ENCODE results near the gene TRIOBP. TPM values are rescaled to one million over a fixed set of nuclear protein-coding genes. Genes with fewer than 3 reads are reported as not detected.
"Not testable (repeated sequence)": the region's sequence is repeated elsewhere in the genome, so short reads cannot be mapped to it uniquely, and the experiment has no call there.

TRIOBP gene
- total RNA-seq, 1 donor from 2014 or later, result 37.2 TPM

DNA sequence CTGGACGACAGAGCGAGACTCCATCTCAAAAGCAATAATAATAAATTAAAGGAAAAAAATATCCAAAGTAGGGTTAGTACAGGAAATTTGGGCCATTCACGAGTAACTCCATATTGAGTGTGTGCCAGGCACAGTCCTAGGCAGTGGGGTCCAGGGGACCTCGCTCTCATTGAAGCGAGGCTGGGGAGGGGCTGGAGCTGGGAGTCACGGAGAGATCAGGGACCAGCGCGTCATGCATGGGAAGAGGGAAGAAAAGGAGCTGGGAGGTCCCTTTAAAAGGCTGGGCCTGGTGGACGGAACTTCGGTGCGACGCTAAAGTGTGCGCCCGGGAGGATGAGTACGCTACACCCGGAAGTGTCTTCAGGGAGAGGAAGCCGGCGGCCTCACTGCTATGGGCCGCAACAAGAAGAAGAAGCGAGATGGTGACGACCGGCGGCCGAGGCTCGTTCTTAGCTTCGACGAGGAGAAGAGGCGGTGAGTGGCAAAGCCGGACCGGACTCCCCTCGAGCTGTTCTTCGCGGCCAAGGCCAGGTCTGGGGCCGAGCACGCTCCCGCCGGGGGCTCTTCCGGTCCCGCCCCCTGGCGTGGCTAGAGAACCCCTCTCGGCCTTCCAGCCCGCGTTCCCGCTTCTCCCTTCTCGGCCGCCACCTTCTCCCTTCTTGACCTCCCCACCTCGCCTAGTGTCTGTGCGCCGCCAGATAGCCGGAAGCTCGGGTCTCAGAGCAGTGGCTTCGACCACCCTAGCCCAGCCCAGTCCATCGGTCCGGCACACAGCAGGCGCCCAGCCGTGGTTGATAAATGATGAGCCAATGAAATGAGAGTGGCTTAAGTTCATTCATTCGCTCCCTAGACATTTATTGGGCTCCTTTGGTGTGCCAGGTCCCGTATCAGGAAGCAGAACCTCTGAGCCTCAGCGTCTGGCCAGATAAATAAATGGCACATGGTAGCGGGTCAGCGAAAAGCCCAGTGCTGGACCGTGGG, 10.6 kb upstream of the TRIOBP start, which contains the start of gene NOL12:
TSS of gene NOL12 (plus strand) at position 342 of the 981 bp plus-strand sequence. CDS start at position 392, 50 bp downstream.
- H3K4me3 Mint-ChIP-seq (ENCODE audit: low read depth), result peak within 1 kb of the TSS; percentile 95
- intact Hi-C loops (cut with micrococcal nuclease), result no loop called here
- peak within 1 kb of the TSS; percentile 94 for H3K27ac Mint-ChIP-seq

DNA sequence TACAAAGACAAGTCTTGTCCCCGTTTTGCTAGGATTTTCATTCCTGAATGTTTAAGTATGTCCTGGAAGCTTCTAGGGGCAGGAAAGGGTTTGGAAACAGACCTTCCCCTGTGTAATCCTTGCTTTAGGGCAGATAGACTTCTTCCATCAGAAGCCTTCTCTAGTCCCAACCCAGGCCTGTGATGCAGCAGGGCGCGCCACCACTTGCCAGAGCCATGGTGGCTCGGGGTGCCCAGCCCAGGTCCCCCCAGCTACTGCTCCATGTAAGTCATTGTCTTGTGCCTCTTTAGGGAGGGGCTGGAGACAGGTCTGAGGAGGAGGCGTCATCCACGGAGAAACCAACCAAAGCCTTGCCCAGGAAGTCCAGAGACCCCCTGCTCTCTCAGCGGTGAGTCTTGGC, 6.4 kb upstream of the TRIOBP start:
- H3K9me3 Mint-ChIP-seq, result no peaks in the 10 kb centered on the region
- no peak overlapping the region for H3K4me3 Mint-ChIP-seq (ENCODE audit: low read depth)
- peaks cover 51% of the 10 kb centered on the region for H3K36me3 Mint-ChIP-seq (ENCODE audit: low read depth)
- intact Hi-C loops (cut with micrococcal nuclease), result no loop called here
- H3K27me3 Mint-ChIP-seq (ENCODE audit: low read depth), result no peaks in the 10 kb centered on the region
- DNase-seq (ENCODE audit: low spot score), result no peak
- H3K4me1 Mint-ChIP-seq (ENCODE audit: low read depth), result peaks cover 12% of the 10 kb centered on the region
- no peak overlapping the region for H3K27ac Mint-ChIP-seq

More for the DNA sequence above, 10.6 kb upstream of the TRIOBP start, which contains the start of gene NOL12:
- Mint-ChIP-seq H3K4me1 (ENCODE audit: low read depth) (peaks cover 16% of the 10 kb centered on the region), H3K36me3 (ENCODE audit: low read depth) (peaks cover 34% of the 10 kb centered on the region), H3K27me3 (ENCODE audit: low read depth) (no peaks in the 10 kb centered on the region), H3K9me3 (no peaks in the 10 kb centered on the region)
- DNase-seq (ENCODE audit: low spot score), result peak; percentile 77

DNA sequence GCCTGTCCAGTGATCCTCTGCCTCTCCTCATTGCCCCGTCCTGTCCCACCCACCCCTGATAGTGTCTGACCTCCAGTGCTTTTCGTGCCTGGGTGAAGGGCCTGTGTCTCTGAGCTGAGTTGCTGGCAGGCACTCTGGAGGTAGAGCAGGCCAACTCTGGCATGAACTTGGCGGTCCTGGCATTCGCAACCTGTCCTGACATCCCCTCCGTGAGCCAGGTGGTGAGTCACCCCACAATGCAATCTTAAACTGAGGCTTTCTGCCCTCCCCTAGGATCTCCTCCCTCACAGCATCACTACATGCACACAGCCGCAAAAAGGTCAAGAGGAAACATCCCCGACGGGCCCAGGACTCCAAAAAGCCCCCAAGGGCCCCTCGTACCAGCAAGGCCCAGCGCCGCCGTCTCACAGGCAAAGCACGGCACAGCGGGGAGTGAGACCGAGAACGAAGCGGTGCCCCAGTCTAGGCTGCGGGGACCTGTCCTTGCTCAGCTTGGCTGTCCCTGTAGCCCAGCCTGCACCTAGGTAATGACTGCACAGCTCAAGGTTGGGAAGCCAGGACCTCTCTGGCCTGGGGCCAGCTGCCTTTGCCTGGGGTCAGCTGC, 5.8 kb upstream of the TRIOBP start:
- Mint-ChIP-seq H3K27ac (no peak overlapping the region), H3K9me3 (no peaks in the 10 kb centered on the region), H3K36me3 (ENCODE audit: low read depth) (peaks cover 57% of the 10 kb centered on the region), H3K4me3 (ENCODE audit: low read depth) (no peak overlapping the region), H3K27me3 (ENCODE audit: low read depth) (no peaks in the 10 kb centered on the region), H3K4me1 (ENCODE audit: low read depth) (peaks cover 12% of the 10 kb centered on the region)
- intact Hi-C loops (cut with micrococcal nuclease), result no loop called here
- DNase-seq (ENCODE audit: low spot score), result no peak

DNA sequence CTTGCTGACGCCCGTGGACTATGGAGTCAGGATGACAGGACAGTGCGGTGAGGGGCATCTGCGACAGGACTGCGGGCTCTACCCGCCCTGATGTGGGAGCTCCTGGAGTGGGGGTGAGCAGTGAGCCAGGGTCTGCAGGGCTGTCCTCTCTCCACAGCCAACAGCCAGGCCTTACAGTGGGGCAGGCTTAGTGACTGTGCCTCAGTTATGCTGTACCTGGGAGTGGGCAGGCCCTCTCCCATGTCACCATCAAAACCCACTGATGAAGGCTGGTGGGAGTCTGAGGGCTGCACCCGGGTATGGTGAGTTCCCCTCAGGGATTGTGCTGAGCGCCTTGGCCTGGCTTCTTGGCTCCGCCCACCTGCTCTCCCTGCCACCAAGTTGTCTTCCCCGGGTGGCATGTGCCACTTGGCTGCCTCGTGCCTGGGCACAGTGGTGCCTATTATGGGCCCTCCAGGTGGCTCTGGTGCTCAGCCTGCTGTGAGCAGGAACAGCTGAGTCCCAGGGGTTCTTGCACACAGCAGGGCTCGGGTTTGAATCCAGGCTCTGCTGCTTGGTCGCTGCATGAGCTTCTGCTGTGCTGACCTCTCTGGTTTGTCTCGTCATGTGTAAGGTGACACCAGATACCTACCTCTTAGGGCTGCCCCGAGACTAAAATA, 4.1 kb upstream of the TRIOBP start:
- DNase-seq (ENCODE audit: low spot score), result no peak
- peaks cover 14% of the 10 kb centered on the region for H3K4me1 Mint-ChIP-seq (ENCODE audit: low read depth)
- H3K27me3 Mint-ChIP-seq (ENCODE audit: low read depth), result no peaks in the 10 kb centered on the region
- no peak overlapping the region for H3K27ac Mint-ChIP-seq
- no peak overlapping the region for H3K4me3 Mint-ChIP-seq (ENCODE audit: low read depth)
- H3K9me3 Mint-ChIP-seq, result no peaks in the 10 kb centered on the region
- peaks cover 52% of the 10 kb centered on the region for H3K36me3 Mint-ChIP-seq (ENCODE audit: low read depth)
- intact Hi-C loops (cut with micrococcal nuclease), result no loop called here

DNA sequence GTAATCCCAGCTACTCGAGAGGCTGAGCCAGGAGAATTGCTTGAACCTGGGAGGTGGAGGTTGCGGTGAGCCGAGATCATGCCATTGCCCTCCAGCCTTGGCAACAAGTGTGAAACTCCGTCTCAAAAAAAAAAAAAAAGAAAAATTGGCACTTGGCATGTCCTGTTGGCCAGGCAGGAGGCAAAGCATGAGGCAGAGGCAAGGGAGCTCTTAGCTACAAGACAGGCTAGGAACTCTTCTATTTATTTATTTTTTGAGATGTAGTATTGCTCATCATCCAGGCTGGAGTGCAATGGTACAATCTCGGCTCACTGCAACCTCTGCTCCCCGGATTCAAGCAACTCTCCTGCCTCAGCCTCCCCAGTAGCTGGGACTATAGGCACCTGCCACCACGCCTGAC, 2.7 kb upstream of the TRIOBP start:
- Mint-ChIP-seq H3K36me3 (ENCODE audit: low read depth) (peaks cover 41% of the 10 kb centered on the region), H3K4me1 (ENCODE audit: low read depth) (peaks cover 11% of the 10 kb centered on the region)
- H3K4me3 Mint-ChIP-seq (ENCODE audit: low read depth); intact Hi-C loops (cut with micrococcal nuclease); H3K9me3 Mint-ChIP-seq; H3K27me3 Mint-ChIP-seq (ENCODE audit: low read depth); DNase-seq (ENCODE audit: low spot score); H3K27ac Mint-ChIP-seq: not testable (repeated sequence)

DNA sequence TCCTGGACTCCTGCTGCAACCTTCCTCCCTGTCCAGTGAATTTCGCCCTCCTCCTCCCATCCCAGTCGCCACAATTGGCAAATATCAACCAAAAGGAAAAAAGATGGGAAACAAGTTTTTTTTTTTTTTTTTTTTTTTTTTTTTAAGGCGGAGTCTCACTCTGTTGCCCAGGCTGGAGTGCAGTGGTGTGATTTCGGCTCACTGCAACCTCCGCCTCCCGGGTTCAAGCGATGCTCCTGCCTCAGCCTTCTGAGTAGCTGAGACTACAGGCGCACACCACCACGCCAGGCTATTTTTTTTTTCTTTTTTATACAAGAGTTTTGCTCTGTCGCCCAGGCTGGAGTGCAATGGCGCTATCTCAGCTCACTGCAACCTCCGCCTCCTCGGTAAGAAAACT, 590 bp upstream of the TRIOBP start:
- intact Hi-C loops (cut with micrococcal nuclease), result loop anchor here (5.0 kb wide), 1 partner anchor 51 kb away; no protein-coding TSS in a partner anchor
- H3K9me3 Mint-ChIP-seq; DNase-seq (ENCODE audit: low spot score); H3K27ac Mint-ChIP-seq; H3K27me3 Mint-ChIP-seq (ENCODE audit: low read depth): not testable (repeated sequence)
- Mint-ChIP-seq H3K36me3 (ENCODE audit: low read depth) (peaks cover 24% of the 10 kb centered on the region), H3K4me3 (ENCODE audit: low read depth) (peak overlapping the region; percentile 81), H3K4me1 (ENCODE audit: low read depth) (peaks cover 11% of the 10 kb centered on the region)

DNA sequence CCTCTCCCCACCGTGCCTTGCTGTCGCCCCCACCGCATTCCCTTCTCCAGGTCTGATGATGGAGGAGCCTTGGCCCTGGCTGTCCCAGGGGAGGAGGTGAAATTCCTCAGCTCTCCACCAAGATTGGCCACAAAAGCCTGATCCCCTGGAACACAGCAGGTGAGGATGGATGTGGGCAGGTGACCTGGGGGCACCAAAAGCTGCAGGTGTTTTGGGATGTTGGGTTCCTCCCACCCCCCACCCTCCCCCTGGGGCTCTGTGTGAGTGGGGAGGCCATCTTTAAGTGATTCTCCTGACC, 639 bp downstream of the TRIOBP start:
- Mint-ChIP-seq H3K4me1 (ENCODE audit: low read depth) (peaks cover 11% of the 10 kb centered on the region), H3K27me3 (ENCODE audit: low read depth) (no peaks in the 10 kb centered on the region), H3K9me3 (no peaks in the 10 kb centered on the region), H3K4me3 (ENCODE audit: low read depth) (no peak overlapping the region), H3K27ac (no peak overlapping the region), H3K36me3 (ENCODE audit: low read depth) (peaks cover 19% of the 10 kb centered on the region)
- no peak for DNase-seq (ENCODE audit: low spot score)
- intact Hi-C loops (cut with micrococcal nuclease), result loop anchor here (5.0 kb wide), 1 partner anchor 50 kb away; no protein-coding TSS in a partner anchor

DNA sequence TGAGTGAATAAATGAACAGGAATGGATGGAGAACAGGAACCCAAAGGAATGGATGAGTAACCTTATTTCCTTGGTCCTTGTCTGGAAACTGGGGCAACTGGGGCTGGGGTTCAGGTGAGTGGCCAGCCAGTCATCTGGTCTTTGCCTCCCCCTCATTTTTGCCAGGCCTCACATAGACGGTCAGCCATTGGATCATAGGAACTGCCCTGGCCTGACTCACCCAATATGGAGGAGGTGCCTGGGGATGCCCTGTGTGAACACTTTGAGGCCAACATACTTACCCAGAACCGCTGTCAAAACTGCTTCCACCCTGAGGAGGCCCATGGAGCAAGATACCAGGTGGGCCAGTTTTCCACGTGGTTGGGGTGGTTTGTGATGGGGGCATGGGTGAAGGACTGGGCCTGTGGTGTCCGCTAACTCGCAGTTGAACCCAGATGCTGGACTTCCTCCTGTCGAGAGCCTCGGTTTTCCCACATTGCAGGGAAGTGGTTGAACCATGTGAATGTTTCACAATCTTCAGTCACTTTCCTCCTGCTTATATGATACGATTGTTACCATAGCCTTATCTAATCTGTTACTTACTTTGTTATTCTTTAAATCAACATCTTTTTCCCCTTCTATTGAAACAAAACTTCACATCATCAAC, 4.4 kb downstream of the TRIOBP start:
- peaks cover 6% of the 10 kb centered on the region for H3K36me3 Mint-ChIP-seq (ENCODE audit: low read depth)
- no peaks in the 10 kb centered on the region for H3K27me3 Mint-ChIP-seq (ENCODE audit: low read depth)
- peaks cover 7% of the 10 kb centered on the region for H3K4me1 Mint-ChIP-seq (ENCODE audit: low read depth)
- no peaks in the 10 kb centered on the region for H3K9me3 Mint-ChIP-seq
- H3K27ac Mint-ChIP-seq, result no peak overlapping the region
- no peak overlapping the region for H3K4me3 Mint-ChIP-seq (ENCODE audit: low read depth)
- intact Hi-C loops (cut with micrococcal nuclease), result no loop called here
- no peak for DNase-seq (ENCODE audit: low spot score)

DNA sequence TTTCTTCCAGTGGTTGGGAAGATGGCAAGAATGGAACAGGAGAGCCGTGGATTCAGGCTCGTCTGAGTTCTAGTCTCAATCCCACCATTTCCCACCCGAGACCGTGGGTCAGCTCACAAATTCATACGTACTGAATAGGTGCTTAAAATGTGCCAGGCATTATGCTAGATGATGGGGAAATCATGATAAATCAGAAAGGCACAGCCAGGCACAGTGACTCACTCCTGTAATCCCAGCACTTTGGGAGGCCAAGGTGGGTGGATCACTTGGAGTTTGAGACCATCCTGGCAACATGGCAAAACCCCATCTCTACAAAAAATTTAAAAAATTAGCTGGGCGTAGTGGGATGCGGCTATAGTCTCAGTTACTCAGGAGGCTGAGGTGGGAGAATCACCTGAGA, 7.1 kb downstream of the TRIOBP start:
- DNase-seq (ENCODE audit: low spot score), result no peak
- Mint-ChIP-seq H3K4me1 (ENCODE audit: low read depth) (no peaks in the 10 kb centered on the region), H3K36me3 (ENCODE audit: low read depth) (peaks cover 6% of the 10 kb centered on the region), H3K9me3 (no peaks in the 10 kb centered on the region), H3K27me3 (ENCODE audit: low read depth) (no peaks in the 10 kb centered on the region), H3K27ac (no peak overlapping the region), H3K4me3 (ENCODE audit: low read depth) (no peak overlapping the region)
- intact Hi-C loops (cut with micrococcal nuclease), result no loop called here

DNA sequence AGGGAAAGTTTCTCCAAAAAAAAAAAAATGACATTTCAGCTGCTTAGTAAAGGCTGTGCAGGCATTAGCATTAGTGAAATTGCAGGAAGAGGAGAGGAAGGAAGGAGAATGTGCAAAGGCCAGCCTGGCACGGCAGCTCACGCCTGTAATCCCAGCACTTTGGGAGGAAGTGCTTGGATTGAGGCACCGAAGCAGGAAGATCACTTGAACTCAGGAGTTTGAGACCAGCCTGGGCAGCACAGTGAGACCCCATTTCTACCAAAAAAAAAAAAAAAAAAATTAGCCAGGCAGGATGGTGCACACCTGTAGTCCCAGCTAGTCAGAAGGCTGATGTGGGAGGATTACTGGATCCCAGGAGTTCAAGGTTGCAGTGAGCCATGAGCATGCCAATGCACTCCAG, 7.8 kb downstream of the TRIOBP start:
- Mint-ChIP-seq H3K36me3 (ENCODE audit: low read depth) (peaks cover 6% of the 10 kb centered on the region), H3K4me1 (ENCODE audit: low read depth) (no peaks in the 10 kb centered on the region), H3K4me3 (ENCODE audit: low read depth) (no peak overlapping the region), H3K27ac (no peak overlapping the region), H3K9me3 (no peaks in the 10 kb centered on the region), H3K27me3 (ENCODE audit: low read depth) (no peaks in the 10 kb centered on the region)
- no peak for DNase-seq (ENCODE audit: low spot score)
- intact Hi-C loops (cut with micrococcal nuclease), result no loop called here

DNA sequence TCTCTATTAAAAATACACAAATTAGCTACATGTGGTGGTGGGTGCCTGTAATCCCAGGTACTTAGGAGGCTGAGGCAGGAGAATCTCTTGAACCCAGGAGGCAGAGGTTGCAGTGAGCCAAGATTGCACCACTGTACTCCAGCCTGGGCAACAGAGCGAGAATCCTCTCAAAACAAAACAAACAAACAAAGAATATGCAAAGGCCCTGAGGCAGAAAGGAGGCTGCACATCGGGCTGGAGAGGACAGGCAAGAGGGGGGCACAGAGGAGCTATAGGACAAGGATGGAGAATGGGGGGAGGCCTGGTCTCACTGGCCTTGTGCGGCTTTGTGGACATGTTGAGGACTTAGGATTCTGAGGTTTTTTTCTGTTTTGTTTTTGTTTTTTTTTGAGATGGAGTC, 8.4 kb downstream of the TRIOBP start:
- intact Hi-C loops (cut with micrococcal nuclease), result no loop called here
- no peak overlapping the region for H3K27ac Mint-ChIP-seq
- H3K9me3 Mint-ChIP-seq, result no peaks in the 10 kb centered on the region
- DNase-seq (ENCODE audit: low spot score), result no peak
- H3K4me1 Mint-ChIP-seq (ENCODE audit: low read depth), result no peaks in the 10 kb centered on the region
- H3K27me3 Mint-ChIP-seq (ENCODE audit: low read depth), result no peaks in the 10 kb centered on the region
- H3K36me3 Mint-ChIP-seq (ENCODE audit: low read depth), result peaks cover 6% of the 10 kb centered on the region
- no peak overlapping the region for H3K4me3 Mint-ChIP-seq (ENCODE audit: low read depth)

DNA sequence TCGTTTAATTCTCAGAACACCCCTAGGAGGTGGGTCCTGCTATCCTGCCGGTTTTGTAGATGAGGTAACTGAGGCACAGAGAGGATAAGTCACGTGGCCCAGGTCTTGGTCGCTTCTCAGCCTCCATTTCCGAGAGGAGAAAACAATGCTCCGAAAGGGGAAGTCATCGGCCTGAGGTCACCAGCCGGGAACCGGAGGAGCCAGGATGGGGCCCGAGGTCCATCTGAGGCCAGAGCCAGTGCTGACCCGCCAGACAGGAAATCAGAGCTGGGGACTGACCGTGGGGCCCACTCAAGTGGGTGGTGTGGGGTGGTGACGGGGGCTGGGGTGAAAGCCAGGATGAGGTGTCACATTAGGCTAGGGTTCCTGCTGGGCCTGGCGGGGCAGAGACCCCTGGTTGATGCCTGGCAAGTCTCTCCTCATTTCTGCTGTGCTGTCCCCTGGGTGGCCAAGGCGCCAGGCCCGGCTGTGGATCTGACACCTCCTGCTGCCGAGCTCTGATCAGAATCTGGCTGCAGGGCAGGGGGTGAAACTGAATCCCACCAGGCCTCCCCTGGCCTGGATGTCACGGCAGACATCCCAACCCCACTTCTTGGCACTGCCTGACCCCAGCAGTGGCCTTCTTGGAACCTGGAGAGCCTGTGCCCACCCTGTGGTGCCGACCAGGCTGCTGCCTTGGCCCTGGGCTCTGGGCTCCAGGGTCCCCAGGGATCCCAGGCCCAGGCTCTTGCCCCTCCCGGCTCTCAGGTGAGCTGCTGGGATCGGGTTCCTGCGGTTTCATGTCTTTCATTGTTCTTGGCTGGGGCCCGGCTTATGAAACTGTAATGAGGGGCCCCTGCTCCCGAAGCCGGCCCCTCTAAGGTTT, 12.0 kb downstream of the TRIOBP start:
- Mint-ChIP-seq H3K9me3 (no peaks in the 10 kb centered on the region), H3K4me3 (ENCODE audit: low read depth) (no peak overlapping the region), H3K36me3 (ENCODE audit: low read depth) (peaks cover 6% of the 10 kb centered on the region), H3K4me1 (ENCODE audit: low read depth) (no peaks in the 10 kb centered on the region), H3K27me3 (ENCODE audit: low read depth) (no peaks in the 10 kb centered on the region), H3K27ac (peak overlapping the region; percentile 42)
- intact Hi-C loops (cut with micrococcal nuclease), result no loop called here
- no peak for DNase-seq (ENCODE audit: low spot score)
